ENCODE results near the gene TMBIM4. TPM values are rescaled to one million over a fixed set of nuclear protein-coding genes. Genes with fewer than 3 reads are reported as not detected.
A peak's percentile ranks its signal among the peaks of the same experiment; 100 is the strongest.
"Not testable (repeated sequence)": the region's sequence is repeated elsewhere in the genome, so short reads cannot be mapped to it uniquely, and the experiment has no call there.

The TMBIM4 gene, protein sequence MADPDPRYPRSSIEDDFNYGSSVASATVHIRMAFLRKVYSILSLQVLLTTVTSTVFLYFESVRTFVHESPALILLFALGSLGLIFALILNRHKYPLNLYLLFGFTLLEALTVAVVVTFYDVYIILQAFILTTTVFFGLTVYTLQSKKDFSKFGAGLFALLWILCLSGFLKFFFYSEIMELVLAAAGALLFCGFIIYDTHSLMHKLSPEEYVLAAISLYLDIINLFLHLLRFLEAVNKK
- total RNA-seq = 100 to 1,000 TPM; 104 to 131 (median 114) TPM

DNA sequence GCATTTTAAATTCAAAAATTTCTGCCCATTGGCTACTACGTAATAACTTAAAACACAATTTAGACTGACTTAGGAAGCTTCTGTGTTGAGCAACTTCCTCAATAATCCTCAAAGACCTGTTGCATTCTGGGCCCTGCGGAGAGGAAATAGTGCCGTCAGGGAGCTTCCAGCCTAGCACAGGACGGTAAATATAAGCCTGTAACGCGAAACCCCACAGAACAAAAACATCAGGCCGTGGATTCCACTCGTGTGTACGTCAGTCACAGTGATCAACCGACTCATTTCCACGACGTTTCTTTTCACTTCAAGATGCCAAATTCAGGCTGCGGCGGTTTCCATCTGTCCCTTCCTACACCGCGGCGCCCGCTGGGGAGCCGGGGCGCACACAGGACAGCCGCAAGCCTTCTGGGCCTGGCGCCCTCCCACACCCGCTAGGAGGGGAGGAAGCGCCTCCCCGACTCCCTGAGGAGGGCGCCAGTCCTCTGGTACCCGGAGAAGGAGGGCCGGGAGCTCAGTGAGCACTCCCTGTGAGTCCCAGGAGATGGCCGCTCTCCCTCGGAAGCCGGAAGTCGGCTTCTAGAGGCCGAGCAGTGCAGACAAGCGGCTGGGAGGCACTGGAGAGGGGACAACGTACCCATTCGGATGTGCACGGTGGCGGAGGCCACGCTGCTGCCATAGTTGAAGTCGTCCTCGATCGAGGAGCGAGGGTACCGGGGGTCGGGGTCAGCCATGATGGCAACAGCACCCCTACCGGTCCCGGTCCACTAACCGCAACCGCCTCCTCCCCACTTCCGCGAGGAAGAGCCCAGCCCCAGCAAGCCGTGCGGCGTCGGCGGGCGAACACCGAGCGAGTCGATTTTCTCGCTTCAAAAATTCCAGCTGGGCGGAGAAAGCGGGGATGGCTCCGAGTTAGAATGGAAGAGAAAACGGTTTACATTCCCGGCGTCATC, at the start of gene TMBIM4:
Gene TMBIM4 (minus strand): TSS at position 776 of the 950 bp plus-strand sequence. CDS start 45 bp downstream, at position 731.
- TF ChIP-seq, protein P1, sequence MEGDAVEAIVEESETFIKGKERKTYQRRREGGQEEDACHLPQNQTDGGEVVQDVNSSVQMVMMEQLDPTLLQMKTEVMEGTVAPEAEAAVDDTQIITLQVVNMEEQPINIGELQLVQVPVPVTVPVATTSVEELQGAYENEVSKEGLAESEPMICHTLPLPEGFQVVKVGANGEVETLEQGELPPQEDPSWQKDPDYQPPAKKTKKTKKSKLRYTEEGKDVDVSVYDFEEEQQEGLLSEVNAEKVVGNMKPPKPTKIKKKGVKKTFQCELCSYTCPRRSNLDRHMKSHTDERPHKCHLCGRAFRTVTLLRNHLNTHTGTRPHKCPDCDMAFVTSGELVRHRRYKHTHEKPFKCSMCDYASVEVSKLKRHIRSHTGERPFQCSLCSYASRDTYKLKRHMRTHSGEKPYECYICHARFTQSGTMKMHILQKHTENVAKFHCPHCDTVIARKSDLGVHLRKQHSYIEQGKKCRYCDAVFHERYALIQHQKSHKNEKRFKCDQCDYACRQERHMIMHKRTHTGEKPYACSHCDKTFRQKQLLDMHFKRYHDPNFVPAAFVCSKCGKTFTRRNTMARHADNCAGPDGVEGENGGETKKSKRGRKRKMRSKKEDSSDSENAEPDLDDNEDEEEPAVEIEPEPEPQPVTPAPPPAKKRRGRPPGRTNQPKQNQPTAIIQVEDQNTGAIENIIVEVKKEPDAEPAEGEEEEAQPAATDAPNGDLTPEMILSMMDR (IDR thresholded peaks at IDR 0.05) = peak in 5 of 6 experiments; percentile 37 to 64 (median 48)
- TF ChIP-seq POLR2A (IDR thresholded peaks at IDR 0.05) = peak in 2 of 4 donors; percentile 70
- DNase-seq = peak; percentile 65
- H3K36me3 ChIP-seq = peaks cover 0 to 23% (median 0%) of the 10 kb centered on the region in 3 donors
- intact Hi-C loops (cut with DNase I) = no loop called here
- WGBS, 2 donors = 0% methylated on average over 12 to 19 of the region's 67 CpGs
- H3K9me3 ChIP-seq = peaks cover 0 to 3% (median 0%) of the 10 kb centered on the region in 3 donors
- H3K27ac ChIP-seq = peak within 1 kb of the TSS; percentile 96 to 99 (median 98)
- H3K4me3 ChIP-seq = peak within 1 kb of the TSS; percentile 81 to 94 (median 87)
- H3K4me1 ChIP-seq = peaks cover 0 to 27% (median 9%) of the 10 kb centered on the region in 3 donors
- H3K27me3 ChIP-seq = no peaks in the 10 kb centered on the region

DNA sequence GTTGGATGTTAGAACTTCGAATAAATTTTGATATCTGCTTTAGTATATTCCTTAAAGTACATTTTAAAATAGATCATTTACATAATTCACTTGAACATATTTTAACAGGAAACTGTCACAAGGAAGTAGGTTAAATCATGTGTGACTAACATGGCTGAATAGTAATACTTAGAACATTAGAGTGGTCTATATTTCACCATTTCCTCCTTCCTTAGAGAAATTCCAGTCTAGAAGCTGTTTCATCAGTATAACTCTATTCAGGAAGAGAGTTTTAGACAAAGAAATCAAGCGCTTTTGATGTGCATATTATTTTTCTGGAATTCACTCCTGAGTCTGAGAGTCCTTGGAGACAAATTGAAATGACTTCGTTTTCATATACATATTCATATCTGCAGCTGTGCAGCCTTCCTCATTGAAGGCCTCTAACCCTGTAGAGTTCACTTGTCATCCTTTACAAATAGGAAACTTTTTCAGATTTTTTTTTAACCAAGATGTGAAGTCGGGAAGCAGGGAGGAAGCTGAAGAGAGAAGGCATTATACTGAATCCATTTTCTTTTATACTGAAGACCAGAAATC, 47.6 kb upstream of the TMBIM4 start:
- Histone ChIP-seq H3K36me3 (peaks cover 0 to 28% (median 0%) of the 10 kb centered on the region in 3 donors), H3K27me3 (no peaks in the 10 kb centered on the region), H3K4me1 (no peaks in the 10 kb centered on the region), H3K27ac (no peak overlapping the region), H3K9me3 (no peaks in the 10 kb centered on the region), H3K4me3 (no peak overlapping the region)
- DNase-seq = no peak
- TF ChIP-seq, protein P1 (IDR thresholded peaks at IDR 0.05) = no peak
- intact Hi-C loops (cut with DNase I) = loop anchor here (5.0 kb wide), 1 partner anchor 475 kb away; no protein-coding TSS in a partner anchor
- 68 to 71% methylated on average over 4 of the region's 4 CpGs for WGBS, 2 donors

DNA sequence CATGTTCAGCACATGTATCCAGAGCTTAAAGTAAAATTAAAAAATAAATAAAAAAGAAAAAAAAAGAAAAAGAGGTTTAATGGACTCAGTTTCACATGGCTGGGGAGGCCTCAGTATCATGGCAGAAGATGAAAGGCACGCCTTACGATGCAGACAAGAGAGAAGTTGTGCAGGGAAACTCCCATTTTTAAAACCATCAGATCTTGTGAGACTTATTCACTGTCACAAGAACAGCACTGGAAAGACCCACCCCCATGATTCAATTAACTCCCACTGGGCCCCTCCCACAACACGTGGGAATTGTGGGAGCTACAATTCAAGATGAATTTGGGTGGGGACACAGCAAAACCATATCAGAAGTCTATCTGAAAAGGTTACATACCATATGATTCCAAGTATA, 43.2 kb upstream of the TMBIM4 start:
- intact Hi-C loops (cut with DNase I) = not testable (repeated sequence)
- 63 to 92% methylated on average over 2 to 3 of the region's 3 CpGs for WGBS, 2 donors

DNA sequence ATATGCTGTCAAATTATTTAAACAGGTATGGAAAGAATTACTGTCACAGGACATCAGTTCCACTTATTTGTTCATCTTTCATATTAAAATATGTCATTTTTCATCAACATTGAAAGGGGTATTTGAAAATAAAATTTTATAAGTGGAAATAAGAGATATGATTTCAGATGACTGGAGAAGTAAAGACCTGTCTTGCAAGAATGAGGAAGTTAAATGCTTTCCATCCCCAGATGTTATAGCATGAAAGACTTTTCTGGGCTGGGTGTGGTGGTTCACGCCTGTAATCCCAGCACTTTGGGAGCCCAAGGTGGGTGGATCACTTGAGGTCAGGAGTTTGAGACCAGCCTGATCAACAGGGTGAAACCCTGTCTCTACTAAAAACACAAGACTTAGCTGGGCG, 41.8 kb upstream of the TMBIM4 start:
- H3K4me3 ChIP-seq; H3K9me3 ChIP-seq; H3K36me3 ChIP-seq; H3K27me3 ChIP-seq; DNase-seq; intact Hi-C loops (cut with DNase I); H3K27ac ChIP-seq; H3K4me1 ChIP-seq: not testable (repeated sequence)
- WGBS, 2 donors = 60 to 85% methylated on average over 2 of the region's 2 CpGs

More for the DNA sequence above, 43.2 kb upstream of the TMBIM4 start:
- H3K36me3 ChIP-seq, DNase-seq, H3K4me1 ChIP-seq, H3K9me3 ChIP-seq, H3K27ac ChIP-seq, H3K27me3 ChIP-seq, H3K4me3 ChIP-seq: not testable (repeated sequence)

DNA sequence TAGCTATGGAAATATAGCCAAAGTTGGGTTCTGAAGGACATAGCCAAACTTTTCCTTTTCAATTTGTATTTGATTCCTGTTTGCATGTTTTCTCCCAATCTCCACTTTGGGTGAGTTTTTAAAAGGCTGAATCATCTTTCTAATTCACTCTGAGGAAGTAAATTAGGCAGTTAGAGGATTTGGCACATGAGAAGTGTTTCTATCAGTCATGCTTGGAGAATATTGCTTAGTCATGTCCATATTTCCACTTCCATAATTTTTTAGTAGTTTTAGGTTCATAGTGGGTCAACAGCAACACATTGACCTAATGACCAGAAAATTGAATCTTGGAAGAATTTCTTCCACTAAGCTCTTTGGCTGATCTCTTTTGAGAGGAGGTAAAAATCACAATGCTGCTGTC, 41.0 kb upstream of the TMBIM4 start:
- Histone ChIP-seq H3K9me3 (no peaks in the 10 kb centered on the region), H3K4me1 (no peaks in the 10 kb centered on the region), H3K27ac (no peak overlapping the region), H3K4me3 (no peak overlapping the region), H3K27me3 (no peaks in the 10 kb centered on the region), H3K36me3 (peaks cover 0 to 7% (median 0%) of the 10 kb centered on the region in 3 donors)
- intact Hi-C loops (cut with DNase I) = no loop called here
- no peak for TF ChIP-seq POLR2A (IDR thresholded peaks at IDR 0.05)
- TF ChIP-seq, protein P1 (IDR thresholded peaks at IDR 0.05) = no peak
- no peak for DNase-seq

DNA sequence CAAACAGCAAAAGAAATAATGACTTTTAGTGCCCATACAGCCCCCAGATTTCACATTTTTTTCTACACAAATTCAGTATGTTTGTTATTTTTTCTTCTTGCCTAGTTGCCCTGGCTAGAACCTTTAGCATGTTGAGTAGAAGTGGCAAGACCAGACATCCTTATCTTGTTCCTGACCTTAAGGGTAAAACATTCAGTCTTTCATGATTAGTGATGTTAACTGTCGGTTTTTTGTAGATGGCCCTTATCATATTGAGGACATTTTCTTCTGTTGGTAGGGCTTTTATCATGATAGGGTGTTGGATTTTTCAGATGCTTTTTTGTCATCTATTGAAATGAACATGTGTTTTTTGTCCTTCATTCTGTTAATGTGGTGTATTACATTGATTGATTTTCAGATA, 36.3 kb upstream of the TMBIM4 start:
- no peak for DNase-seq
- 76 to 85% methylated on average over 1 of the region's 1 CpG for WGBS, 2 donors
- no peaks in the 10 kb centered on the region for H3K4me1 ChIP-seq
- no peaks in the 10 kb centered on the region for H3K27me3 ChIP-seq
- H3K36me3 ChIP-seq = no peaks in the 10 kb centered on the region
- TF ChIP-seq, protein P1 (IDR thresholded peaks at IDR 0.05) = no peak
- intact Hi-C loops (cut with DNase I) = no loop called here
- no peaks in the 10 kb centered on the region for H3K9me3 ChIP-seq
- H3K27ac ChIP-seq = no peak overlapping the region
- no peak overlapping the region for H3K4me3 ChIP-seq

All from esophagus squamous epithelium (tissue), 5 donors.